Measurements from ENCODE around the gene TC2N. TPM values are rescaled to one million over a fixed set of nuclear protein-coding genes. Genes with fewer than 3 reads are reported as not detected.

Gene TC2N
- total and polyA plus RNA-seq, 2 experiments from 2014 or later: 10.0 to 35.0 TPM

- Histone ChIP-seq H3K36me3 (ENCODE audit: insufficient read depth) (no peaks in the 10 kb centered on the region), H3K4me2 (no peak overlapping the region), H4K20me1 (replicated peaks; ENCODE audit: insufficient read depth) (no peaks in the 10 kb centered on the region), H3K4me1 (ENCODE audit: insufficient read depth) (peaks cover 6% of the 10 kb centered on the region), H3K9me2 (ENCODE audit: insufficient read depth) (no peaks in the 10 kb centered on the region), H3F3A (replicated peaks; ENCODE audit: low read depth) (no peaks in the 10 kb centered on the region), H2AFZ (no peak overlapping the region), H3K27ac (ENCODE audit: low read depth) (no peak overlapping the region), H3K79me2 (replicated peaks; ENCODE audit: insufficient read depth) (no peaks in the 10 kb centered on the region), H3K4me3 (no peak overlapping the region), H3K27me3 (ENCODE audit: insufficient read depth) (no peaks in the 10 kb centered on the region)
- Mint-ChIP-seq H3K4me3 (no peak overlapping the region), H3K9me3 (no peaks in the 10 kb centered on the region), H3K27me3 (ENCODE audit: insufficient read depth, low read depth, poor library complexity) (peaks cover 3% of the 10 kb centered on the region), H3K27ac (no peak overlapping the region), H3K36me3 (ENCODE audit: low read depth) (no peaks in the 10 kb centered on the region), H3K4me1 (peaks cover 12% of the 10 kb centered on the region)
- ATAC-seq (no peak), DNase-seq (ENCODE audit: low spot score) (no peak)
- no peak for TF ChIP-seq EZH2phosphoT487 (IDR thresholded peaks at IDR 0.05; ENCODE audit: unreplicated experiment)
- no peak for TF ChIP-seq POLR2AphosphoS5 (IDR thresholded peaks at IDR 0.05; ENCODE audit: low read depth)
- no peak for TF ChIP-seq ZNF114 (CRISPR knock-in tag; IDR thresholded peaks at IDR 0.05)
- TF ChIP-seq JUNB (IDR thresholded peaks at IDR 0.05; ENCODE audit: unreplicated experiment): no peak
- no peak for TF ChIP-seq REST (IDR thresholded peaks at IDR 0.05; ENCODE audit: unreplicated experiment)
- TF ChIP-seq CREB1 (CRISPR knock-in tag; IDR thresholded peaks at IDR 0.05; ENCODE audit: low read depth): no peak
- no peak for TF ChIP-seq ZNF331 (CRISPR knock-in tag; IDR thresholded peaks at IDR 0.05; ENCODE audit: low read depth)
- no peak for TF ChIP-seq ETS1 (IDR thresholded peaks at IDR 0.05)
- TF ChIP-seq CTCF (conservative IDR thresholded peaks at IDR 0.05; ENCODE audit: low read depth in 2 of 2): no peak
- no peak for TF ChIP-seq NANOG (IDR thresholded peaks at IDR 0.05; ENCODE audit: borderline replicate concordance)
- TF ChIP-seq EZH2 (IDR thresholded peaks at IDR 0.05; ENCODE audit: low read depth, unreplicated experiment): no peak
- TF ChIP-seq ZNF462 (CRISPR knock-in tag; IDR thresholded peaks at IDR 0.05): no peak
- no peak for TF ChIP-seq STAT1 (IDR thresholded peaks at IDR 0.05; ENCODE audit: unreplicated experiment)
Observed at GRCh38 chr14:91860238-91860637, 7.1 kb downstream of the TC2N start.

Measured in GM23338 (cell line).